SK-N-SH treated with all-trans-retinoic acid at 6 μM for 48 hours (cell line): ENCODE data around the gene DPYD.

ENCODE experiments used
- ATAC-seq: fragments of 200-7000 bp; cut with Tn5 transposase; 3 replicates; pipeline ENCODE4 v1.9.1; 2020; ENCODE audit warnings: mild to moderate bottlenecking, moderate library complexity
- ARNTL ChIP-seq: fragments of 450-650 bp; formaldehyde crosslinking; IDR thresholded peaks from 2 replicates; pipeline ENCODE4 v1.5.0; 2020; ENCODE audit warnings: low read depth, mild to moderate bottlenecking, moderate library complexity, borderline replicate concordance
- BACH2 ChIP-seq: fragments of 250-450 bp; sonication (Bioruptor Pico); IDR thresholded peaks from 2 replicates; pipeline ENCODE4 v1.9.0; 2021; ENCODE audit warnings: mild to moderate bottlenecking, borderline replicate concordance
- CREB5 ChIP-seq: fragments of 250-450 bp; sonication (Bioruptor Pico); IDR thresholded peaks from 2 replicates; pipeline ENCODE4 v1.5.1; 2020; ENCODE audit warnings: low read depth, mild to moderate bottlenecking, moderate library complexity
- CSDC2 ChIP-seq: fragments of 250-450 bp; sonication (Bioruptor Pico); IDR thresholded peaks from 2 replicates; pipeline ENCODE4 v1.5.0; 2020; ENCODE audit warnings: mild to moderate bottlenecking, moderate library complexity
- CSRNP3 ChIP-seq: fragments of 250-450 bp; sonication (Bioruptor Pico); IDR thresholded peaks from 2 replicates; pipeline ENCODE4 v1.5.1; 2021; ENCODE audit warnings: mild to moderate bottlenecking, moderate library complexity
- GLIS3 ChIP-seq: fragments of 250-450 bp; sonication (Bioruptor Pico); IDR thresholded peaks from 2 replicates; pipeline ENCODE4 v1.5.0; 2020; ENCODE audit warnings: mild to moderate bottlenecking, moderate library complexity
- ISL1 ChIP-seq: fragments of 250-450 bp; sonication (Bioruptor Pico); IDR thresholded peaks from 2 replicates; pipeline ENCODE4 v2.1.2; 2022; ENCODE audit warnings: mild to moderate bottlenecking, moderate library complexity
- OSR1 ChIP-seq: fragments of 250-450 bp; sonication (Bioruptor Pico); IDR thresholded peaks from 2 replicates; pipeline ENCODE4 v1.8.0; 2022; ENCODE audit warnings: moderate library complexity, mild to moderate bottlenecking, inconsistent platforms
- POU6F1 ChIP-seq: fragments of 250-450 bp; sonication (Bioruptor Pico); IDR thresholded peaks from 2 replicates; pipeline ENCODE4 v1.8.0; 2021; ENCODE audit warnings: low read depth, mild to moderate bottlenecking, moderate library complexity, borderline replicate concordance
- PPARA ChIP-seq: fragments of 250-450 bp; sonication (Bioruptor Pico); IDR thresholded peaks from 2 replicates; pipeline ENCODE4 v1.5.0; 2020; ENCODE audit warnings: mild to moderate bottlenecking, borderline replicate concordance
- SNAI2 ChIP-seq: fragments of 250-450 bp; sonication (Bioruptor Pico); IDR thresholded peaks from 2 replicates; pipeline ENCODE4 v1.5.0; 2020; ENCODE audit warnings: mild to moderate bottlenecking, moderate library complexity
- TCF4 ChIP-seq: fragments of 250-450 bp; sonication (Bioruptor Pico); IDR thresholded peaks from 2 replicates; pipeline ENCODE4 v1.8.0; 2021; ENCODE audit warnings: mild to moderate bottlenecking, moderate library complexity, borderline replicate concordance
- TOX ChIP-seq: fragments of 250-450 bp; sonication (Bioruptor Pico); IDR thresholded peaks from 2 replicates; pipeline ENCODE4 v1.8.0; 2021; ENCODE audit warnings: mild to moderate bottlenecking, moderate library complexity, borderline replicate concordance
- TSHZ2 ChIP-seq: fragments of 250-450 bp; sonication (Bioruptor Pico); IDR thresholded peaks from 2 replicates; pipeline ENCODE4 v1.5.0; 2020; ENCODE audit warnings: mild to moderate bottlenecking, moderate library complexity
- ZC3H10 ChIP-seq: fragments of 250-450 bp; sonication (Bioruptor Pico); IDR thresholded peaks from 2 replicates; pipeline ENCODE4 v1.5.1; 2021; ENCODE audit warnings: mild to moderate bottlenecking, moderate library complexity
- ZFP3 ChIP-seq: fragments of 250-450 bp; sonication (Bioruptor Pico); IDR thresholded peaks from 2 replicates; pipeline ENCODE4 v1.5.0; 2020; ENCODE audit warnings: mild to moderate bottlenecking, moderate library complexity
- ZFP30 ChIP-seq: fragments of 450-650 bp; formaldehyde crosslinking; IDR thresholded peaks from 2 replicates; pipeline ENCODE4 v1.5.0; 2022; ENCODE audit warnings: mild to moderate bottlenecking, moderate library complexity
- ZNF565 ChIP-seq: fragments of 450-650 bp; formaldehyde crosslinking; conservative IDR thresholded peaks from 2 replicates; pipeline ENCODE4 v1.5.0; 2020; ENCODE audit warnings: low read depth, mild to moderate bottlenecking, moderate library complexity
- ZNF70 ChIP-seq: fragments of 450-650 bp; formaldehyde crosslinking; IDR thresholded peaks from 2 replicates; pipeline ENCODE4 v1.5.0; 2020; ENCODE audit warnings: mild to moderate bottlenecking, moderate library complexity
- ZNF8 ChIP-seq: fragments of 450-650 bp; formaldehyde crosslinking; IDR thresholded peaks from 2 replicates; pipeline ENCODE4 v1.5.0; 2020; ENCODE audit warnings: mild to moderate bottlenecking, moderate library complexity

DPYD gene

GRCh38 chr1:97433824-97434177 is 487.0 kb downstream of the DPYD start:
- ATAC-seq: peak; percentile 62

GRCh38 chr1:97433094-97433823 is 487.6 kb downstream of the DPYD start:
- ATAC-seq: peak; percentile 98
- TF ChIP-seq ZFP30 (CRISPR knock-in tag) (no peak), CREB5 (CRISPR knock-in tag) (no peak), ISL1 (peak; percentile 64; the same call in 1 of the 2 replicates), ZNF8 (CRISPR knock-in tag) (no peak), TCF4 (CRISPR knock-in tag) (peak; percentile 77), ZNF70 (CRISPR knock-in tag) (no peak), CSRNP3 (no peak)

More at GRCh38 chr1:97433824-97434177, 487.0 kb downstream of the DPYD start:
- TF ChIP-seq GLIS3 (CRISPR knock-in tag): no peak
- no peak for TF ChIP-seq ZNF70 (CRISPR knock-in tag)
- TF ChIP-seq BACH2 (CRISPR knock-in tag): no peak
- no peak for TF ChIP-seq CREB5 (CRISPR knock-in tag)
- no peak for TF ChIP-seq OSR1 (CRISPR knock-in tag)
- TF ChIP-seq ZNF8 (CRISPR knock-in tag): no peak
- no peak for TF ChIP-seq ZC3H10
- TF ChIP-seq ISL1: no peak
- TF ChIP-seq ARNTL (CRISPR knock-in tag): no peak
- no peak for TF ChIP-seq ZNF565 (CRISPR knock-in tag)
- no peak for TF ChIP-seq TSHZ2 (CRISPR knock-in tag)
- no peak for TF ChIP-seq TOX
- no peak for TF ChIP-seq PPARA
- no peak for TF ChIP-seq ZFP3 (CRISPR knock-in tag)
- TF ChIP-seq CSDC2 (CRISPR knock-in tag): no peak
- TF ChIP-seq TCF4 (CRISPR knock-in tag): no peak
- TF ChIP-seq POU6F1 (CRISPR knock-in tag): no peak
- TF ChIP-seq SNAI2: no peak

GRCh38 chr1:97427371-97427770 is 493.5 kb downstream of the DPYD start:
- ATAC-seq: no peak
- no peak for TF ChIP-seq BACH2 (CRISPR knock-in tag)
- TF ChIP-seq ZC3H10: no peak
- TF ChIP-seq OSR1 (CRISPR knock-in tag): no peak
- TF ChIP-seq ZNF70 (CRISPR knock-in tag): no peak
- no peak for TF ChIP-seq POU6F1 (CRISPR knock-in tag)
- TF ChIP-seq ZFP30 (CRISPR knock-in tag): no peak
- TF ChIP-seq CSRNP3: no peak
- TF ChIP-seq TSHZ2 (CRISPR knock-in tag): no peak
- TF ChIP-seq SNAI2: no peak
- TF ChIP-seq ZNF565 (CRISPR knock-in tag): no peak
